G401.6 (cell line): ENCODE results near the gene IL15.

Experiments used
- FAIRE-seq: peaks from 2 replicates; lab custom pipeline; 2012; peaks lifted over from hg19 to GRCh38; lab: Jason Lieb, UNC

The IL15 gene

DNA sequence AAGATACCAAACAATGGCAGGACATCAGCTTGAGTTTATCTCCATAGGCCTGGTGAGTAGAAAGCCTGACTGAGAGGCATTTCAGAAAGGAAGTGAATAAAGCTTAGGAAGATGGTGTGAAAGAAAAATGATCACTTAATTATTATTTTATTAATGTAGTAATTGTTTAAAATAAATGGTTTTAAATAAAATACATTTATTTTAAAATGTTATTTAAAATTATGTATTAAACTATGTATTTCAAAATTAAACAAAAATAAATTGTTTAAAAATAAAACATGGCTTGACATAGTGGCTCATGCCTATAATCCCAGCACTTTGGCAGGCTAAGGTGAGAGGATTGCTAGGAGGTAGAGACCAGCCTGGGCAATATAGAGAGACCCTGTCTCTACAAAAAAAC, 145.8 kb downstream of the IL15 start:
- peak; percentile 45 for FAIRE-seq
